SK-N-SH (cell line): Measurements from ENCODE around the gene GIMAP2. TPM values are rescaled to one million over a fixed set of nuclear protein-coding genes. Genes with fewer than 3 reads are reported as not detected.

Experiments
- CTCF ChIA-PET: fragments of 300-600, 350-600 bp; formaldehyde crosslinking; extraction: SDS; loops from one replicate; lab custom pipeline; 2021; lab: Yijun Ruan, JAX
- POLR2A ChIA-PET: fragments of 350-600 bp; sonication (Branson Sonifier 250); formaldehyde crosslinking; extraction: SDS; loops from one replicate; lab custom pipeline; 2020; ENCODE audit warnings: antibody characterized with exemption, inconsistent platforms; lab: Yijun Ruan, JAX
- DNase-seq: peaks from one replicate; pipeline ENCODE4 v3.0.0; 2012
- H2AFZ ChIP-seq: fragments of 200-600 bp; sonication (generic); 2 replicates; pipeline ENCODE4 v1.8.1; 2016; ENCODE audit warnings: antibody characterized with exemption, mild to moderate bottlenecking, low read depth
- H3F3A ChIP-seq: fragments of 200-600 bp; sonication (generic); replicated peaks from 2 replicates; pipeline ENCODE3; 2016; ENCODE audit warnings: antibody characterized with exemption, mild to moderate bottlenecking; ENCODE audit not compliant: insufficient read depth
- H3K27ac ChIP-seq, 2 experiments: fragments of 200-500 bp in 1 of 2; fragments of 200-600 bp in 1 of 2; sonication (Bioruptor generic) in 1 of 2; sonication (generic), shearing (Covaris generic) in 1 of 2; 2 replicates each; pipeline versions ENCODE4 v1.5.1 to v1.6.1; 2014 to 2016; ENCODE audit warnings: low read depth in 2 of 2, inconsistent platforms in 1 of 2, low read length in 1 of 2, mild to moderate bottlenecking in 1 of 2, mixed read lengths in 1 of 2
- H3K27me3 ChIP-seq: fragments of 200-600 bp; sonication (generic), shearing (Covaris generic); 2 replicates; pipeline ENCODE4 v1.6.1; 2016; ENCODE audit warnings: mixed run types; ENCODE audit not compliant: insufficient read depth
- H3K36me3 ChIP-seq, 2 experiments: fragments of 200-500 bp in 1 of 2; fragments of 200-600 bp in 1 of 2; sonication (Bioruptor generic) in 1 of 2; sonication (generic) in 1 of 2; replicated peaks in 1 of 2; 2 replicates each; pipeline versions ENCODE3 to v1.5.1; 2014 to 2016; ENCODE audit warnings: low read length in 1 of 2, mild to moderate bottlenecking in 1 of 2; ENCODE audit not compliant: insufficient read depth in 2 of 2, control insufficient read depth in 1 of 2
- H3K4me1 ChIP-seq, 2 experiments: fragments of 200-500 bp in 1 of 2; fragments of 200-600 bp in 1 of 2; sonication (Bioruptor generic) in 1 of 2; sonication (generic), shearing (Covaris generic) in 1 of 2; 2 replicates each; pipeline versions ENCODE4 v1.5.1 to v1.6.1; 2014 to 2016; ENCODE audit warnings: low read depth in 1 of 2, low read length in 1 of 2, mixed run types in 1 of 2; ENCODE audit not compliant: insufficient read depth in 2 of 2, control insufficient read depth in 1 of 2
- H3K4me2 ChIP-seq: fragments of 200-600 bp; sonication (generic), shearing (Covaris generic); 2 replicates; pipeline ENCODE4 v1.6.1; 2017; ENCODE audit warnings: mixed run types
- H3K4me3 ChIP-seq, 2 experiments: fragments of 200-500 bp in 1 of 2; fragments of 200-600 bp in 1 of 2; sonication (Bioruptor generic) in 1 of 2; sonication (generic), shearing (Covaris generic) in 1 of 2; 2 replicates each; pipeline versions ENCODE4 v1.5.1 to v1.8.1; 2014 to 2016; ENCODE audit warnings: low read depth in 2 of 2, inconsistent platforms in 1 of 2, low read length in 1 of 2, mild to moderate bottlenecking in 1 of 2, mixed read lengths in 1 of 2, moderate library complexity in 1 of 2
- H3K79me2 ChIP-seq: fragments of 200-600 bp; sonication (generic); 2 replicates; pipeline ENCODE4 v1.8.1; 2017; ENCODE audit warnings: mild to moderate bottlenecking; ENCODE audit not compliant: insufficient read depth
- H3K9ac ChIP-seq: fragments of 200-600 bp; sonication (generic); 2 replicates; pipeline ENCODE4 v1.6.1; 2017; ENCODE audit warnings: mixed run types
- H3K9me2 ChIP-seq: fragments of 200-600 bp; sonication (generic); 2 replicates; pipeline ENCODE4 v1.6.1; 2017; ENCODE audit warnings: mixed run types
- H3K9me3 ChIP-seq: fragments of 200-600 bp; sonication (generic); 2 replicates; pipeline ENCODE4 v1.6.1; 2017; ENCODE audit warnings: mixed run types, mild to moderate bottlenecking, moderate library complexity
- H4K20me1 ChIP-seq: fragments of 200-600 bp; sonication (generic); 2 replicates; pipeline ENCODE4 v1.6.1; 2017; ENCODE audit warnings: mild to moderate bottlenecking, mixed run types; ENCODE audit not compliant: insufficient read depth
- EP300 ChIP-seq, 2 experiments: IDR thresholded peaks; 2 replicates each; pipeline versions ENCODE4 v1.4.0 to v1.6.1; 2012; ENCODE audit warnings: borderline replicate concordance in 1 of 2, low read depth in 1 of 2, low read length in 1 of 2
- EZH2phosphoT487 ChIP-seq: fragments of 200-600 bp; sonication (generic); IDR thresholded peaks from 2 replicates; pipeline ENCODE4 v1.6.1; 2017; ENCODE audit warnings: low read depth, mixed run types, mild to moderate bottlenecking, antibody characterized with exemption, moderate library complexity, borderline replicate concordance
- FOSL2 ChIP-seq: IDR thresholded peaks from 2 replicates; pipeline ENCODE4 v1.4.0; 2012; ENCODE audit warnings: low read depth, mild to moderate bottlenecking, moderate library complexity, borderline replicate concordance
- FOXM1 ChIP-seq: IDR thresholded peaks from 2 replicates; pipeline ENCODE4 v1.4.0; 2012; ENCODE audit warnings: low read depth, mild to moderate bottlenecking
- GABPA ChIP-seq: IDR thresholded peaks from 2 replicates; pipeline ENCODE4 v1.4.0; 2012; ENCODE audit warnings: low read depth, mild to moderate bottlenecking
- IRF3 ChIP-seq: fragments of 150-350 bp; IDR thresholded peaks from 2 replicates; pipeline ENCODE4 v1.6.1; 2016; ENCODE audit warnings: mild to moderate bottlenecking, low read depth, low read length
- MEF2A ChIP-seq: IDR thresholded peaks from 2 replicates; pipeline ENCODE4 v1.4.0; 2012; ENCODE audit warnings: low read depth, borderline replicate concordance
- MXI1 ChIP-seq: IDR thresholded peaks from 2 replicates; pipeline ENCODE4 v1.6.1; 2012; ENCODE audit warnings: mild to moderate bottlenecking, low read depth, low read length, improper control_type of control experiment
- POLR2AphosphoS5 ChIP-seq: IDR thresholded peaks from 2 replicates; pipeline ENCODE4 v1.6.1; 2012; ENCODE audit warnings: low read depth, low read length
- RAD21 ChIP-seq: IDR thresholded peaks from 2 replicates; pipeline ENCODE4 v1.6.1; 2012; ENCODE audit warnings: mild to moderate bottlenecking, low read length
- RCOR1 ChIP-seq: fragments of 150-350 bp; IDR thresholded peaks from 2 replicates; pipeline ENCODE4 v1.6.1; 2017; ENCODE audit warnings: antibody characterized with exemption, low read length
- RXRA ChIP-seq: IDR thresholded peaks from 2 replicates; pipeline ENCODE4 v1.4.0; 2012; ENCODE audit warnings: low read depth, mild to moderate bottlenecking, borderline replicate concordance
- TAF1 ChIP-seq: IDR thresholded peaks from 2 replicates; pipeline ENCODE4 v1.6.1; 2012; ENCODE audit warnings: low read depth, mild to moderate bottlenecking, low read length, moderate library complexity, borderline replicate concordance
- TEAD4 ChIP-seq: IDR thresholded peaks from 2 replicates; pipeline ENCODE4 v1.4.0; 2012; ENCODE audit warnings: mild to moderate bottlenecking, borderline replicate concordance; ENCODE audit not compliant: insufficient read depth
- YY1 ChIP-seq: IDR thresholded peaks from 2 replicates; pipeline ENCODE4 v1.4.0; 2012; ENCODE audit warnings: low read depth, mild to moderate bottlenecking
- WGBS: methylation state at CpG from one replicate; pipeline ENCODE4 v1.1.6; 2017; ENCODE audit warnings: low lambda C conversion rate; 5-methylcytosine and 5-hydroxymethylcytosine counted together
- polyA plus RNA-seq, 3 experiments: library from polyadenylated mRNA; depleted of rRNA; stranded (reverse); fragments of >200 nt; gene quantifications; 2 replicates each; pipeline ENCODE4 v1.2.3, GENCODE V29; 2012
- TF ChIP-seq, protein P1 (sequence below): fragments of 200-600 bp; sonication (generic); IDR thresholded peaks from 2 replicates; pipeline ENCODE4 v1.6.1; 2017; ENCODE audit warnings: antibody characterized with exemption, mild to moderate bottlenecking, moderate library complexity
- TF ChIP-seq, protein P2 (sequence below): IDR thresholded peaks from 2 replicates; pipeline ENCODE4; 2012
- TF ChIP-seq, protein P3 (sequence below): IDR thresholded peaks from 2 replicates; pipeline ENCODE4 v1.4.0; 2012; ENCODE audit warnings: low read depth

The GIMAP2 gene
- polyA plus RNA-seq, 1 of the 3 experiments (the other 2 are of a cell fraction) = 4.1 TPM

DNA sequence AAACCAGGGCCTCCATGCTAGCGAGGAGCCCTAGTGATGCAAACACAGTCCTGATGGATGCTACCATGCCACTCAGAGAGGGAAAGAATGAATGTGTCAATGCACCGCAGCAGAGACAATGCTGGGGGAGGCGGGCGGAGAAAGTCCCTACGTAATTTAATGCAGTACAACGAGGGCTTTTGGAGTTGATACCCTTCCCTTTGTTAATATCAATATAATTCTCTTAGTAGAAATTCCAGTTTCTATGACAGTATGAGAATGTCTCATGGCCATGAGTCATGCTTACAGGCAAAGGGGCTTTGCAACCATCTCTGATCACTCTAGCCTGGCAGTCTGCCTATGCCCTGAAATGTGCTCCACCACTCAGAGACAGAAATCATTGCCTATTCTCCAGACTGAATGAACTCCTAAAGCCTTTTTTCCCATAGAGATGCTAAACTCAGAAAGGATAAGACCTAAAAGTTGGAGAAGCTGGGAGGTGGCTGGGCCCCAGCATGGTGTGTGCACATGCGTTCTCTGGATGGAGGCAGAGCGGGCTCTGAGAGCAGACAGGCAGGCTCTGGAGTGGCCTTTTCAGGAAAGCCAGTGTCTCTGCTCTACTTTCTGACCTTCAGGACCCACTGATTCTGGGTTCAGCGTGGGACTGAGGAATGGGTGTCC is 20.3 kb upstream of the GIMAP2 start:
- no peak for DNase-seq
- no peak overlapping the region for H2AFZ ChIP-seq
- WGBS = 26% methylated on average over 9 of the region's 9 CpGs

DNA sequence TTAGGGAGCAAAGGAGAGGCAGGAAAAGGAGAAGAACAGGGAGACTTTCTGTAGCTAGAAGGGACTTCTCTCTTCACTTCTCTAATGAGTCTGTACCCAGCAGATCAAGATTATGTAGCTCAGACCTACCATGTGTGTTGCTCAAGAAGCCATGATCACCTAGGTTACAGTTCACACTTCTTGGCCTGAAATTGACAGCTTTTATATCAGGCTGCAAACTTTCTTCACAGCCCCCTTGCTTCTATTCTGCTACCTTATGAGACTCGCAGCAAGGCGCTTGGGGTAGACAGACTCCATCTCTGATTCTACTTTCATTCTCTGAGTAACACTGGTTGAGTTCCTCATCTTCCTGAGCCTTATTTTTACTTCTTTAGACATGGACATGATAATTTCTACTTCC is 19.6 kb upstream of the GIMAP2 start:
- no peaks in the 10 kb centered on the region; the same call in 1 of the 2 replicates for H3K27me3 ChIP-seq
- ChIA-PET CTCF (no interaction called here), POLR2A (no interaction called here)
- H3K4me3 ChIP-seq = no peak overlapping the region
- no peak overlapping the region for H2AFZ ChIP-seq
- 0% methylated on average over 2 of the region's 2 CpGs for WGBS
- no peaks in the 10 kb centered on the region for H3F3A ChIP-seq
- no peaks in the 10 kb centered on the region for H3K9me2 ChIP-seq
- no peaks in the 10 kb centered on the region for H3K79me2 ChIP-seq
- H3K36me3 ChIP-seq = no peaks in the 10 kb centered on the region
- no peak for DNase-seq
- H3K4me2 ChIP-seq = no peak overlapping the region
- H3K9ac ChIP-seq = no peak overlapping the region
- H3K27ac ChIP-seq = no peak overlapping the region
- H4K20me1 ChIP-seq = no peaks in the 10 kb centered on the region
- H3K9me3 ChIP-seq = no peaks in the 10 kb centered on the region
- TF ChIP-seq MXI1 = no peak
- no peak for TF ChIP-seq EZH2phosphoT487
- no peak for TF ChIP-seq POLR2AphosphoS5
- TF ChIP-seq, protein P1, sequence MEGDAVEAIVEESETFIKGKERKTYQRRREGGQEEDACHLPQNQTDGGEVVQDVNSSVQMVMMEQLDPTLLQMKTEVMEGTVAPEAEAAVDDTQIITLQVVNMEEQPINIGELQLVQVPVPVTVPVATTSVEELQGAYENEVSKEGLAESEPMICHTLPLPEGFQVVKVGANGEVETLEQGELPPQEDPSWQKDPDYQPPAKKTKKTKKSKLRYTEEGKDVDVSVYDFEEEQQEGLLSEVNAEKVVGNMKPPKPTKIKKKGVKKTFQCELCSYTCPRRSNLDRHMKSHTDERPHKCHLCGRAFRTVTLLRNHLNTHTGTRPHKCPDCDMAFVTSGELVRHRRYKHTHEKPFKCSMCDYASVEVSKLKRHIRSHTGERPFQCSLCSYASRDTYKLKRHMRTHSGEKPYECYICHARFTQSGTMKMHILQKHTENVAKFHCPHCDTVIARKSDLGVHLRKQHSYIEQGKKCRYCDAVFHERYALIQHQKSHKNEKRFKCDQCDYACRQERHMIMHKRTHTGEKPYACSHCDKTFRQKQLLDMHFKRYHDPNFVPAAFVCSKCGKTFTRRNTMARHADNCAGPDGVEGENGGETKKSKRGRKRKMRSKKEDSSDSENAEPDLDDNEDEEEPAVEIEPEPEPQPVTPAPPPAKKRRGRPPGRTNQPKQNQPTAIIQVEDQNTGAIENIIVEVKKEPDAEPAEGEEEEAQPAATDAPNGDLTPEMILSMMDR = no peak
- TF ChIP-seq RCOR1 = no peak
- no peak for TF ChIP-seq GABPA
- no peak for TF ChIP-seq RAD21
- TF ChIP-seq, protein P2, sequence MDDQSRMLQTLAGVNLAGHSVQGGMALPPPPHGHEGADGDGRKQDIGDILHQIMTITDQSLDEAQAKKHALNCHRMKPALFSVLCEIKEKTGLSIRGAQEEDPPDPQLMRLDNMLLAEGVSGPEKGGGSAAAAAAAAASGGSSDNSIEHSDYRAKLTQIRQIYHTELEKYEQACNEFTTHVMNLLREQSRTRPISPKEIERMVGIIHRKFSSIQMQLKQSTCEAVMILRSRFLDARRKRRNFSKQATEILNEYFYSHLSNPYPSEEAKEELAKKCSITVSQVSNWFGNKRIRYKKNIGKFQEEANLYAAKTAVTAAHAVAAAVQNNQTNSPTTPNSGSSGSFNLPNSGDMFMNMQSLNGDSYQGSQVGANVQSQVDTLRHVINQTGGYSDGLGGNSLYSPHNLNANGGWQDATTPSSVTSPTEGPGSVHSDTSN = no peak
- TF ChIP-seq EP300 (IDR thresholded peaks at IDR 0.05; ENCODE audit: borderline replicate concordance in 1 of 2, low read depth in 1 of 2, low read length in 1 of 2) = no peak
- no peak for TF ChIP-seq RXRA
- TF ChIP-seq FOXM1 = no peak
- TF ChIP-seq TEAD4 = no peak
- TF ChIP-seq TAF1 = no peak
- TF ChIP-seq FOSL2 = no peak
- no peak for TF ChIP-seq YY1
- no peak for TF ChIP-seq IRF3
- TF ChIP-seq MEF2A = no peak
- no peaks in the 10 kb centered on the region for H3K4me1 ChIP-seq

More for the DNA sequence above, 20.3 kb upstream of the GIMAP2 start:
- ChIA-PET POLR2A (no interaction called here), CTCF (no interaction called here)
- H3K36me3 ChIP-seq = no peaks in the 10 kb centered on the region
- no peak overlapping the region for H3K27ac ChIP-seq
- H3K9me2 ChIP-seq = no peaks in the 10 kb centered on the region
- no peak overlapping the region for H3K9ac ChIP-seq
- H3K4me1 ChIP-seq = no peaks in the 10 kb centered on the region
- no peak overlapping the region for H3K4me3 ChIP-seq
- H3K9me3 ChIP-seq = no peaks in the 10 kb centered on the region
- no peaks in the 10 kb centered on the region; the same call in 1 of the 2 replicates for H3K27me3 ChIP-seq
- no peaks in the 10 kb centered on the region for H4K20me1 ChIP-seq
- H3F3A ChIP-seq = no peaks in the 10 kb centered on the region
- TF ChIP-seq EP300 (IDR thresholded peaks at IDR 0.05; ENCODE audit: borderline replicate concordance in 1 of 2, low read depth in 1 of 2, low read length in 1 of 2) (no peak), TEAD4 (no peak)
- TF ChIP-seq, protein P3, sequence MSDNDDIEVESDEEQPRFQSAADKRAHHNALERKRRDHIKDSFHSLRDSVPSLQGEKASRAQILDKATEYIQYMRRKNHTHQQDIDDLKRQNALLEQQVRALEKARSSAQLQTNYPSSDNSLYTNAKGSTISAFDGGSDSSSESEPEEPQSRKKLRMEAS = no peak
- H3K79me2 ChIP-seq = no peaks in the 10 kb centered on the region
- H3K4me2 ChIP-seq = no peak overlapping the region
